SW480 (cell line): Measurements from ENCODE around the gene VIT.
"Not testable (repeated sequence)": the region's sequence is repeated elsewhere in the genome, so short reads cannot be mapped to it uniquely, and the experiment has no call there.

Experiments used
- DNase-seq: peaks from one replicate; pipeline ENCODE4 v3.0.0-alpha.2; 2016; ENCODE audit warnings: low spot score

Gene VIT

GRCh38 chr2:36677996-36678605, 18.4 kb upstream of the VIT start:
- no peak for DNase-seq

DNA sequence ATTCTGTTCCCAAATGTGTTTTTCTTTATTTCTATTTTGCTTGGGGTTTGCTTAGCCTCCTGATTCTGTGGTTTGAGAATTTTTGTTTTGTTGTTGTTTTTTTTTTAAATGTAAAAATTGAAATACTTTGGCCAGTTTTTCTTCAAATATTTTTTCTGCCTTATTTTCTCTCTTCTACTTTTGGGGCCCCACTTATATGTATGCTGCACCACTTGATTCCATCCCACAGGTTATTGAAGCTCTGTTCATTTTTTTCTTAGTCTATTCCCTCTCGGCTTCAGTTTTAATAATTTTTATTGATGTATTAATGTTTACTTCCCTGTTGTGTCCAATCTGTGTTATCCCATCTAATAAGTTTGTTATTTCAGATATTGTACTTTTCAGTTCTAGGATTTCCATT, 17.7 kb upstream of the VIT start:
- DNase-seq: no peak

GRCh38 chr2:36680012-36680411, 16.5 kb upstream of the VIT start:
- no peak for DNase-seq

- no peak for DNase-seq
These were observed 13.9 kb upstream of the VIT start for GRCh38 chr2:36682562-36682961.

- DNase-seq: no peak
These were observed 13.5 kb upstream of the VIT start for GRCh38 chr2:36683002-36683401.

GRCh38 chr2:36688291-36688690, 8.2 kb upstream of the VIT start:
- DNase-seq: not testable (repeated sequence)

DNA sequence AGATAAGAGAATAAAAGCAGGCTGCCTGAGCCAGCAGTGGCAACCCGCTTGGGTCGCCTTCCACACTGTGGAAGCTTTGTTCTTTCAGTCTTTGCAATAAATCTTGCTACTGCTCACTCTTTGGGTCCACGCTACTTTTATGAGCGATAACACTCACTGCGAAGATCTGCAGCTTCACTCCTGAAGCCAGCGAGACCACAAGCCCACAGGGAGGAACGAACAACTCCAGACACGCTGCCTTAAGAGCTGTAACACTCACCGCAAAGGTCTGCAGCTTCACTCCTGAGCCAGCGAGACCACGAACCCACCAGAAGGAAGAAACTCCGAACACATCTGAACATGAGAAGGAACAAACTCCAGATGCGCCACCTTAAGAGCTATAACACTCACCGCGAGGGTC, 7.5 kb upstream of the VIT start:
- DNase-seq: not testable (repeated sequence)

DNA sequence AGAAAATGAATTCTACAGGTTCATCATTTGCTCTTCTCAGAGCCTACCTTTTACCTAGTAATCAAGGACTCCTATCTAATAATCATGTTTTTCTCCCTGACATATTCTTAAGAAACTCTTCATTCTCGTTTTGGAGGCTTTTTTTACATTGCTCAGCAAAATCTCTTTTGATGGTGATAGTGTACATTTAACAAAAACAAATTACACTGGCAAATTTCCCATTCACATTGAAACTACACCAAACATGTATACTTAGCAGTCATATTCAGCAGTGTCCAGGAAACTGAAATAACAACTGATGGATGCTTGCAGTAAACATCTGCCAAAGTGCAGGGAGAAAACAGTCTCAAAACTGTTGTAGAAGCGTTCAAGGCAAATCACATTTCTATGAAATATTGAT, 4.4 kb upstream of the VIT start:
- DNase-seq: no peak

DNA sequence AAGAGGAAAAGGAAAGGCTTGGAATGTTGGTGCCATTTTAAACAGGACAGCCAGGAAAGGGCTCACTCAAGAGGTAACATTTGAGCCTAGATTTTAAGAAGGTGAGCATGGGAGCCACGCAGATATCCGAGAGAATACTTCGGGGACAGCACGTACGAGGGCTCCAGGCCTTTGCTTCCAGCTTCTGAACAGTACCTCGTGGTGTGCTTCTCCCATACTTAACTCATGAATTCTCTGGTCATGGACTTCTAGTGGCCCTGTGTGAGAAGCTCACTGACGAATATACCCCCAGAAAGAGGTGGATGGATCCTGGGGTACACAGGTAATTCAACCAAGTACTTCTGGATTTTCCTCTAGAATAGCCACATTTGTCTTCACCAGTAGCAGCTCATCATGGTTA, 2.7 kb upstream of the VIT start:
- DNase-seq: no peak

DNA sequence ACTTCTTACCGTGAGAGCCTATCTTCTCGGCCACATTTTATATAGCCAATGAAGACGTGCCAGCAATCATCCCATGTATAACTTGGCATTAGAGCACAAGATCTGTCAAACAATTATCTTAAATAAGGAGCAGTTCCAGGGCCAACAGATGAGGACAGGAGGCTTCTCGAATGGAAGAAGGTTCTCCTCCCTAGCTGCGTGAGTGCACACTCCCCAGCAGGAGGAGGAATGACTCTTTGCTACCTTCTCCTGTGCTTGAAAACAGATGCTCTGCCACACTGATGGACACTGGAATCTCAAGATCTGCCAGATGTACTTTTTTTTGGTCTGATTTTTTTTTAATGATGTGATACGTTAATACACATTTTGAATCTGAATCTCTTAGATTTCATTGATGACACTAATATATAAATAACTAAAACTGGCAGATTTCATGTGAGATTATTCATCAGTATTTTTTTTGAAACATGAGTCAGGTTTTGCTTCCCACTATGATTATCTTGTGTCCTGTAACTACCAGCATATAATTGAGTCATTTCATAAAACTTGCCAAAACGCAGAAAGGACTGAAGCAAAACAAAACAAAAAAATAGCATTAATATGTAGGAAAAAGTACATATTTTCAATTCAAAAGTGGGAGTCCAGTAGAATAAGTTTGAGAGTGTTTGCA, 626 bp upstream of the VIT start:
- no peak for DNase-seq

- no peak for DNase-seq
These were observed 1.0 kb downstream of the VIT start for GRCh38 chr2:36697424-36698066.

GRCh38 chr2:36698993-36699392, 2.5 kb downstream of the VIT start:
- no peak for DNase-seq

- DNase-seq: no peak
These were observed 3.8 kb downstream of the VIT start for GRCh38 chr2:36700311-36700710.

- DNase-seq: no peak
These were observed 4.9 kb downstream of the VIT start for GRCh38 chr2:36701391-36701795.

DNA sequence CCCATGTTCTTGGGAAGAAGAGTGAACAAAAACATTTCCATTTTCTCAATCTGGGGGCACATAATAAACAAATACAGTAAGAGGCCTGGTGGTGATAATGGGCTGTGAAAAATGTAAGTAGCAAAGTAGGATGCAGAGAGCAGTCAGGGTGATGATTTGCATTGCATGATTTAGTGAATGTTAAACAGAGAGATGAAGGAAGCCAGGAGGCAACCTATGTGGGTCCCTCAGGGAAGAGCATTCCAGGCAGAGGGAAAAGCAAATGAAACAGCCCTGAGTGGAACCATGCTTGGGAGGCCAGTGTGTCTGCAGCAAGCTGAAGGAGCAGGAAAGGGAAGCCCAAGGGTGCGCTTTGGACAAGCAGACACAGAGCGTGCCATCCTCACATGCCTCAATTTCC, 5.4 kb downstream of the VIT start:
- no peak for DNase-seq

- DNase-seq: no peak
These were observed 6.3 kb downstream of the VIT start for GRCh38 chr2:36702781-36703180.

- DNase-seq: no peak
These were observed 8.1 kb downstream of the VIT start for GRCh38 chr2:36704475-36705150.

GRCh38 chr2:36705326-36706020, 9.0 kb downstream of the VIT start:
- no peak for DNase-seq

GRCh38 chr2:36706021-36706876, 9.7 kb downstream of the VIT start:
- DNase-seq: no peak

GRCh38 chr2:36707050-36707449, 10.5 kb downstream of the VIT start:
- no peak for DNase-seq

GRCh38 chr2:36708041-36708741, 11.7 kb downstream of the VIT start:
- no peak for DNase-seq
